GM18519 (cell line): Measurements from ENCODE around the gene CAMTA1.

ENCODE experiments used
- ATAC-seq: cut with Tn5 transposase; IDR thresholded peaks from one replicate; pipeline ENCODE4 v1.9.1; 2021; ENCODE audit warnings: mild to moderate bottlenecking, moderate library complexity; ENCODE audit not compliant: unreplicated experiment, low FRiP score

CAMTA1 gene

DNA sequence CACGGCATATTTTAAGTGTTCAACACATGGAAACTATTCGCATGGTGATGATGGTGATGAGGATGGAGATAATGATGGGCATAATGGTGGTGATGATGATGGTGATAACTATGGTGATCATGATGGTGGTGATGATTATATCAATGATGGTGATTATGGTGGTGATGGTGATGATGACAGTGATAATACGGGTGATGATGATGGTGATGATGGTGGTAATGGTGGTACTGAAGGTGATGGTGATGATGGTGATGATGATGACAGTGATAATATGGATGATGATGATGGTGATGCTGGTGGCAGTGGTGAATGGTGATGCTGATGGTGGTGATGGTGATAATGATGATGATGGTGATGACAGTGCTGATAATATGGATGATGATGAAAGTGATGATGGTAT, 644.0 kb downstream of the CAMTA1 start:
- ATAC-seq: no peak

DNA sequence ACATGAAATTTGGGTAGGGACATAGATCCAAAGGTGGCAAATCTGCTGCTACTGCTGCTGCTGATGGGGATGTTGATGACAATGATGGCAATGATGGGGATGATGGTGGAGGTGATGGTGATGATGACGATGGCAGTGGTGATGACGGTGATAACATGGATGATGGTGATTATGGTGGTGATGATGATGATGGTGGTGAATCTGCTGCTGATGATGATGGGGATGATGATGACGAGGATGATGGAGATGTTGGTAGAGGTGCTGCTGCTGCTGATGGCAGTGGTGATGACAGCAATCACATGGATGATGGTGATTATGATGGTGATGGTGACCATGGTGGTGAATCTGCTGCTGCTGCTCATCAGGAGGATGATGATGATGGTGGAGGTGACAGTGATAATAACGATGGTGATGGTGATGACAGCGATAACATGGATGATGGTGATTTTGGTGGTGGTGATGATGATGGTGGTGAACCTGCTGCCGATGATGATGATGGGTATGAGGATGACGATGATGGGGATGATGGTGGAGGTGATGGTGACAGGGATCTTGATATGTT, 644.9 kb downstream of the CAMTA1 start:
- ATAC-seq: no peak

DNA sequence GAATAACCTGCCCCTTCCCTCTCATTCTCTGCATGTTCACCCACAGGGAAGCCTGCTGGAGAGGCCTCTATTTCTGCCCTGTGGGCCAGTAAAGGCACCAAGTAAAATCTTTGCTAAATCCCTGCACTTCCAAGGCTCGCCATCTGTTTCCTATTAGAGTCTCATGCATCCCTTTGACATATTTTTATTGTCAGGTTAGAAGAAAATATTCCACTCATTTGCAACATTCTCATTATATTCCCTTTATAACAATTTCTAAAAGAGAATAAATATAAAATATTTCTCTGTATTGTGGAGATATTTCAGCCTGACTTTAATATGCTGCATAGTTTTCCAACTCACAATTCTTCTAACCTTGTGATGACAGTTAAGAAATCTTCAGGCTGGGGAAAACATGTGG, 645.4 kb downstream of the CAMTA1 start:
- no peak for ATAC-seq

DNA sequence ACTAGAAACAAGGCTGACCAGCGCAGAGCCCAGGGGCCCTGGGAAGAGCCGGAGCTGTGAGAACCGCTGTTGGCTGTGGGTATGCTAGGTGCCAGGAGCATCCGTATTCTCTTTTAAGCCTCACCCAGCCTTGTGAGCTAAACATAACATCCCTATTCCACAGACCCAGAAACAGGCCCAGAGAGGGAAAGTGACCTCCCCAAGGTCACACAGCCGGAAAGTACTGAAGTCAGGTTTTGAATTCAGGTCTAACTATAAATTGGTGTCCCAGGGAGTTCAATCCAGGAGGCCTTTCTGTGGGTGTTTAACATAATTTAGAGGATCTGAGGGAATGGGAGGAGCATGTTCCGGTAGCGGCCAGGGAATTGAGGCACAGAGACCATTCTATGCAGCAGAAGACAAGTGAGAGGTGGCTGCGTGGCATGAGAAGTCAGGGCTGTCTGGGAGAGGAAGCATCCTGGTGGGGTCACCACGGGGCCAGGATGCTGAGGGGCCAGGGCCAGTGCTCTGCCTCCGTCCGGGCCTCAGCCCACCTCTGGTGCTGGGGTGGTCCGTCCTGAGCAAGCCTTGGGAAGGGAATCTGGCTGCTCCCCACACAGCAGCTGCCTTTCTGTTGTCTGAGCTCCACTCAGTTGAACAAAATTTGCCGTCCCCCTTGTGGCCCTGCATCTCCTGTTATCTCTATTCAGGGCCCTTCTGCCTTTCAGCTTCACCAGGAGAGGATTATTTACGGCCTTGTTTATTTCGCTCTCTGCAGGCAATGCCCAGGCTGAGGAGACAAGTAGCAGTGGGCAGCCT, 647.0 kb downstream of the CAMTA1 start:
- ATAC-seq: no peak

DNA sequence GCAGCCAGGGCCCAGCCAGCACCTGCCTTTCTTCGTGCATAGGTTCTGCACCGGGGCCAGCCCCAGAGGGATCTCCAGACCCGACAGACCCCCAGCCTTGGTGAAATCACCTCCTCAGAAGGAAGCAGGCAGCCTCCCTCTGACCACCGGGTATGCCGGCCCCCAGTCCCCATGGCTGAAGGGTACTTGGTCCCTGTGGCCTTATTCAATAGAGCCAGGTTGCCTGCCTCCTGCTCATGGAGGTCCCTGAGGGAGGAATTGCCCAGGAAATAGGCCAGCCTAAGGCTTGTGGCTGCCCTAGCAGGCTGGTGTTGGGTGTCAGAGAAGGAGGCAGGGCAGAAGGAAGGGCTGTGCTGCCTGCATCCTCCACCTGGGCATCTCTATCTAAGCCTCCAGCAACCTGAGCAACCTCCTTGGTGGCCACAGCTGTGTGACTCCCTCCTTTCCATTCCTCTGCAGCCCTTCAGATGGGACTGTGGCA, 647.7 kb downstream of the CAMTA1 start:
- ATAC-seq: no peak

DNA sequence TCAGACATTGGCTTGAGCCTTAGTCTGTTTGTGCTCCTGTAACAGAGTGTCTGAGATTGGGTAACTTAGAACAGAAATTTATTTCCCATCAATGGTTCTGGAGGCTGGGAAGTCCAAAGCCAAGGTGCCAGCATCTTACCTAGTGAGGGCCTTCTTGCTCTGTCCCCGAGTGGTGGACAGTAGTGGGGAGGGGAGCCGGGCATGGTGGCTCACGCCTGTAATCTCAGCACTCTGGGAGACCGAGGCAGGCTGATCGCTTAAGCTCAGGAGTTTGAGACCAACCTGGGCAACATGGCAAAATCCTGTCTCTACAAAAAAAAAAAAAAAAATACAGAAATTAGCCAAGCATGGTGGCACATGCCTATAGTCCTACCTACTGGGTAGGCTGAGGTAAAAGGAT, 649.3 kb downstream of the CAMTA1 start:
- no peak for ATAC-seq

DNA sequence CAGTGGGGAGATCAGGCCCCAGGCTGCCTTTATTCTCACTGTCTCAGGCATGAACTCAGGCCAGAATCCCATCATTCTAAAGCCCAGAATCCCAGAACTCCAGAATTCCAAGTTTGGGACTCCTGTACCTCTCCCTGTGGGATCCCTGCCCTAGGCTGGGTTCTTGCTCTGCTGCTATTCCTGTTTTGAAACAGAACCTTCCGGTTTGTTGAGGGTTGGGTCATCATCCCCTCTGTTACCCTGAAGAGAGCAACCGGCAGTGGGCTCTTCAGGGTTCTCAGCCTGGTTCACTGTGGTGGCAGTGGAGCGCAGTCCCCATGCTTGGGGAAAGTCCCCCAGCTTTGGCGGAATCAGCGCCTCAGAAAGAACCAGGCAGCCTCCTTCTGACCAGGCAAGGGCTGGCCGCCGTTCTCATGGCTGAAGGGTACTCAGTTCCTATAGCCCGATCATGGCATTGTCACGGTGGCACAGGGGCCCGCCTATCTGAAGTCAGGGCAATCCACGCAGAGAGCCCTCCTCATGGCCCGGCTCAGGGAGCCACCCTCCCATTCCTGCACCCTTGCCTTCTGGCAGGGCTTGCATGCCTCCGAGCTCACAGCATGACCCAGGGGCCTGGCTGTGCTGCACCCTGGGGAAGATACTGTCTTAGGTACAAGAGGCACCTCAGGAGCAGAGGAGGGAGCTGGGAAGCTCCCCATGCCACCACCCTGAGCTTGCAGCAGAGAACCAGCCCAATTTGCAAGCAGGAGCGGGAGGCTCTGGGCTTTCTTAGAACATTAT, 650.2 kb downstream of the CAMTA1 start:
- ATAC-seq: no peak

DNA sequence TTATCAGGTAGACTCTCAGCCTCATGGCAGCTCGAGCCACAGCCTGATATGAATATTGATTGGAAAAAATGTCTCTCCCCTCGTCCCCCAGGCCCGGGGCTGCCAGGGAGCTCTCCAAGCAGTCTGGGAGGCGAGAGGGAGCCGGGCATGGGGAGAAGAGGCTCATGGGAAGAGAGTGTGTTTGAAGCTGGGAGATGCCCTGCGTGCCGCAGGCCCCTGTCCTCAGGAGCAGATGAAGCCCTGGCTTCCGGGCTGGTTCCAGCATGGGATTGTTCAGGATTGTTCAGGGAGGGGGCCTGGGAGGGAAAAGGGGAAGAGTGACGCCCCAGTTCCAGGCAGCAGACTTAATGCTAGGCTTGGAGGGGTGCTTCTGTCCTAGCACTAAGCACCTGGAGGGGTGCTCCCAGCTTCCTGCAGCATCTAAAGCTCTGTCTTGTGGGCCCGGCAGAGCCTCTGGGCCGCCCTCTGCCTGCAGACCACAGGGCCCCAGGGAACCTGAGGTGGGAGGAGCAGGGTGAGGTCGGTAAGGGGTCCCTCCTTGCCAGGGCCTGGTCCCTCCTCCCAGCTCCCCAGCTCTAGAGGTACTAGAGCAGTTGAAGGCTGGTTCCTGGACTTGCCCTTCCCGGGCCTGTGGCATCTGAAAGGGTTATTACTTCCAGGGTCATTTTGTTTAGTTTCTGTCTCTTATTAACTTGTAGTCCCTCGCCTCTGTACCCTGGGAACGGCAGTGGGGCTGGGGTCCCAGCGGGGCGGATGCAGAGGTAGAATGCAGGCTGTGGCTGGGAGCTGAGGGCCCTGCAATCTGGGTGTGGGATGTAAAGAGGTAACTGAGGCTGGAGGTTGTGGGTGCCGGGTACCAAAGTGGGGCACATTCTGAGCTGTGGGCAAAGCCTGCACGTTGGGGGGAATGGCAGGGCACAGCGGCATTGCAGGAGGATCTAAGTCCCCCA, 651.1 kb downstream of the CAMTA1 start:
- no peak for ATAC-seq

DNA sequence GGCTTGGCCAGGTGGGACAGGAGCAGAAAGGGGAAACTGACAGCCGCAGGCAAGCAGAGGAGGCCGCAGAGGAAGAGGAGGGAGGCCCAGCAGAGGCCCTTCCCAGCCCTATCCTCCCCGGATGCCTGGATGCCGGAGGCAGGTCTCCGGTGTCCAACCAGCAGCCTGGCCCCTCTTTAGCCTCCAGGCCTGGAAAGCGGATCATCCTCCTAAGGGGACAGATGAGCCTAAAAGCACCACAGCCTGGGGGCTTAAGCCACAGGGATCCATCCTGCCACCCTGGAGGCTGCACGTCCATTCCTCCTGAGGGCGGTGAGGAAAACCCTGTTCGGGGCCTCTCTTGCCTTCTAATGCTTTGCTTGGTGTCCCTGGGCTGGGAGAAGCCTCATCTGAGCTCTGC, 651.8 kb downstream of the CAMTA1 start:
- ATAC-seq: no peak

DNA sequence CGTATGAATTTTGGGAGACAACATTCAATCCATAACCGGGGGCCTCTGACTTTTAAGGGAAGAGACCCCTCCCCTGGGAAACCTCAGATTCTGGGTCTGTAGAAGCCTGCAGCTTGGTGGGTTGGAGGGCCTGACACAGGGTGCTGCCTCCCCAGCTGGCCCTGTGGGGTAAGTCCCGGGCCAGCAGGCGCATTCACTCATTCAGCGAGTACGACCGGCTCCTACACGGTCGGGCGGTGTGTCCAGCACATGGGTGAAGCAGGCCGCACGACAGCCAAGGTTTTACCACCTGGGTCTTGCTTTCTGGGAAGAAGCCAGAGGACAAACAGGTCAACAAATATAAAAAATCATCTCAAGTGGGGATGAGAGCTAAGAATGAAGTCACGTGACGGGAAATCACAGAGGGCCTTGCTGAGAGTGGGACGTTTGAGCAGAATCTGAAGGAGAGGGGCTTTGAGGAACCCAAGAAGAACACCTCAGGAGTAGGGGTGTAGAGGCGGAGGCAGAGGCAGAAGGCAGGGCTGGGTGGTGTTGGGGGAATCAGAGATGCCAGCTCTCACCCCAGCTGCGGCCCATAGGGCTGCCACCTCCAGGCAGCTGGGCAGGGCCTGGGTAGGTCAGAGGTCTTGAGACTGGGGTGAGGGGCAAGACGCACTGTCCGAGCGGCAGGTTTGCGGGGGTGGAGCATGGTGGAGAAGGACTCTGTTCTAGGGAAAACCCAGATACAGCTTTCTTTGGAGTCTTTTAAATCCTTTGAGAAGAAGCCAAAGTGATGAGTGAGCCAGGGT, 652.5 kb downstream of the CAMTA1 start:
- ATAC-seq: no peak

DNA sequence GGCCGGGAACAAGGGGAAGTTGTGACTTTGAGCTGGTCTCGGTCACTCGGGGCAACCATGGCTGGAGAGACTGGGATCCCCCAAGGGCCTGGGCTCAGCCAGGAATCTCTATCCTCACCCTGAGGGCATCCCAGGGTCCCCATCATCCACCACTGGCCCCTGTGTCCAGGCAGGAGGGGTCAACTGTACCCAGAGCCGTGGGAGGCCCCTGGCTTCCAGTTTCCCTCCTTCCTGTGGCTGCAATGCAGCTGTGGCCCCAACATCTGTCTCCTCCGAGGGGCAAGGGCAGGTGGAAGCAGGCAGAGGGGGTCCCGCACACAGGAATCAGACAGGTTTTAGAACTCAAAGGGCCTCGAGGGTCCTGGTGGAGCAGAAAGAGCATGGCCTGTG, 653.1 kb downstream of the CAMTA1 start:
- no peak for ATAC-seq

DNA sequence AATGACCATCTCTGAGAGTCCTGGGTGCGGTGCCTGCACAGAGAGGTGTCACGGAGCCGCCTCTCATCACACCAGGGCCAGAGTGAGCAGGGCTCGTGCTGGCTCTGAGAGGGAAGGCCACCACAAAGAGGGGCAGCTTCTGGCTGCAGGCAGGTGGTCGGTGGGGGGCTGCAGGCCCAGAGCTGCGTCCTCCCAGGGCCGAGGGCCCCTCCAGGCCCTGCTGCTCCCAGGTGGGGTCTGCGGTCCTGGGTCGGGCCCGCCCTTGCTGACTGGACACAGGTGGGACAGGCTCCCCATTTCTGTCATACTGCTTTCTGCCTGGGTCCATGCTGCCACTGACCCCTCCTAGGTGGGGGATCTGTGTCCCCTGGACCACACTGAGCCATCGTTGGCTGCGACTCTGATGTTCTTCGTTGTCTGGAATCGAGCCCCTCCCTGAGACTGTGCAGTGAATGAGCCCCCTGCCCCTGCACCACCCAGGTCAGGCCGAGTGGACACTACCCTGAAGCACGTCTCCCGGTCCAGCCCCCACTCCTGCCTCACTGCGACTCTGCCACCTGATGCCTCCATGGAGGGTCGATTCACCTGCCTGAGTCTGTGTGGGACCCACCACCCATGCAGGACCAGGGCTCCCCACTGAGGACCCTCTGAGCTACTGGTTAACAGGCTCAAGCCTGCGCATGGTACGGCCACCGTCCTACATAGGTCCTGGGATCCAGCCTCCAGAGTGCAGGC, 653.8 kb downstream of the CAMTA1 start:
- ATAC-seq: no peak

DNA sequence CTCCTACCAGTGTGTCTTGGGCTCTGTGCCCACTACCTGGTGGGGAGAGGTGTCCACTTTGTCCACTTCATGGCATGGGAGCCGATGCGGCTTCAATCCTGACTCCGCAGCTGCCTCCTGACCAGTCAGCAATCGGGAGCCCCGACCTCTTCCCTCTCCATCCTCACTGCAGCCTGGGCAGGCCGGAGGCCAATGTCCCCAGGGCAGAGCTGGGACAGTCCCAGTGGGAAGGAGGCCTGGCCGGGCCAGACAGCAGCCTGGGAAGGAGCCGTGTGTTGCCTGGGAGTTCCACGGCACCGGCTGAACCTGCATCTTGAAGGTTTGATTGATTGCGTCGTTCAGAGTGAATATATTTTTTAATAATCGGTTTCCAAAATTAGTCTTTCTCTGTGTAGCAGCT, 654.9 kb downstream of the CAMTA1 start:
- ATAC-seq: no peak

DNA sequence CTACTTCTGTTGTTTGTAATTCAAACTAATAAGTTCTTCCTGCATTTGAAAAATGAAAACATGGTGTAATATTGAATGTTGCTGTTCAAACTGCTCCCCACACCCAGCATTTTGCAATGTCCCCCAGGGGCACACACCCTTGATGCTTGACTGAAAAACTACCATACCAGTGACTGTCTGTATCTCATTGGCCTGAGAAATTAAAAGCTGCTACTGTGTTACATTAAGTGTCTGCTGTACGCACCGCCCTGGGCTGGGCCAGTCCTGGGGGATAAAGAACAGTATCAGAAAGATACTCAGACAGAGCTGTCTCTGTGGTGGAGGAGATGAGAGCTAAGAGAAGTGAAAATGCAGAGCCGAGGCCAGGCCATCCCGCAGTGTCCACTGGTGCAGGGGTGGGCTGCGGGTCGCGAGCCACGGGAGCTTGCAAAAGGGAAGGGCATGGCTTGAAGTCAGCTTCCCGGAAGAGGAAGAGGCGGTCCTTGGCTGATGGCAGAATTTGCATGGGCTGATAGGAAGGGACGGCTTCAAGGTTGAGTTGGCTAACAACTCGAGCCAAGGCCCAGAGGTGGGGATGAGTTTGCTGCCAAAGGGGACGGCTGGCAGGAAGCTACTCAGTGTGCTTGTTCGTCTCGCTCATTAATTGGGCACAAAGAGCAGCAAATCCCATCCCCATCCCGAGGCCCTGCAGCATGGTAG, 656.0 kb downstream of the CAMTA1 start:
- no peak for ATAC-seq

DNA sequence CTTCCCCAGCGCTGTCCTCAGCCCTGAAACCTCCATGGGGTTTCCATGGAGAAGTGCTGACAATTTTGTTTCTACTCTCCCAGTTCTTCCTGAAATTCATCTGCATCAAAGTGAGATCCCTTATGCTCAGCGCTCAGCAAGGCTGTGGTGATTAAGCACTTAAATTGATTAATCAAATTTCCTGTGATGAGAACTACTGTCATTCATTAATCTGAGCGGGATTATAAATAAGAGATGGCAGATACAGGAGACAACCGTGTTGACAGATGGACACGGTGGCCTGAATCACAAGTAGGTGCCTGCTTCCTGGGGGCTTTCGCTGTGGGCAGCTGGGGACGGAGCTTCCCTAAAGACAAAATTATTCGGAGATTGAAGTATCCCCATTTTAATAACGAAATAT, 656.8 kb downstream of the CAMTA1 start:
- no peak for ATAC-seq

DNA sequence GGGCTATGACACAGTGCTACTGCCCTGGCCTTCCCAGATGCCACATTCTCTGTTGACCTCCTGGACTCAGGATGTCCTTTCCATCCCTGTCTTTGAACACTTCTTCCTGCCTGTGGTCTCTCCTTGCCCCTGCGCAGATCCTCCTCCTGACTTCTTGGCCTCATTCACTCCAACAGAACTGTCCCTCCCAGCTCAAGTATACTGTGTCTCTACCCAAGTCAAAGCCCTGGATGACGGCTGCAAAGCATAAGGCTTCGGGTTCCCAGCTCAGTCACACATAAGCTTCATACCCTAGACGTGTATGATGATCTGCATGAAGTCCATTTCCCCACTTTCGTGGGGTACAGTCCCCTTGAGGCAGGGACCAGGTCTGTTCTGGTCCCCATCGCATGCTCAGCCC, 657.7 kb downstream of the CAMTA1 start:
- no peak for ATAC-seq

DNA sequence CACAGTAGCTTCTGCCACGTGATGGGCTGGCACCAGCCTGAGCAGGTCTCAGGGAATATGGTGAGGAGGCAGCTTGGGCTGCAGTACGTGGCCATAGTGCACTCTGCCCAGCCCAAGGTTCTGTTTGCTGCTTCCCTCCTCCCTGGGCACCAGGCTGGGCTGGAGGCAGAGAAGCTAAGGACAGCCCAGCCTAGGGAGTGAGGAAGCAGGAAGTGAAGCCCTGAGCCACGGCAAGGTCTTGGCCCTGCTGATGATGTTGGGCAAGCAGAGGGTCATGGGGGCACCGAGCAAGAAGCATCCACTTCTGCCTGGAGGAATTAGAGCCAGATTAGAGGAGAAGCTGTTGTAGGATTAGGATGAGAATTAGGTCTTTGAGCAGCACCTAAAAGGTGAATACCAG, 659.1 kb downstream of the CAMTA1 start:
- no peak for ATAC-seq

DNA sequence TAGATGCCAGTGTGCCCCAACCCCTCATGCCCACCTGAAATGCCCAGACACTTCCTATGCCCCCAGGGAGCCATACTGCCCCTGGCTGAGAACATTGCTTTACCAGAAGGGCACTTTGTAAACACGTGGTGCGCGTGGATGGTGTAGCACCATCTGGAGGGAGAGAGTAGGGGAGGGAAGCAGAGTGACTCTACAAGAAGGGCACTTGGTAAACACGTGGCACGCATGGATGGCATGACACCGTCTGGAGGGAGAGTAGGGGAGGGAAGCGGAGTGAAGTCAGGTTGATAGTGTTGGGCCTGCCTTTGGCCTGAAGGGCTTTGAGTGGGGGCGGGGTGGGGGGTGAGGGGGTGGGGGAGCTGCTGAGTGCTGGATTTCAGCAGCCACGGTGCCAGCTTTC, 661.8 kb downstream of the CAMTA1 start:
- ATAC-seq: no peak
